Measurements from ENCODE around the gene PRR13. TPM values are rescaled to one million over a fixed set of nuclear protein-coding genes. Genes with fewer than 3 reads are reported as not detected.

Gene PRR13
- total RNA-seq, 1 experiment from 2014 or later = 86.6 TPM

DNA sequence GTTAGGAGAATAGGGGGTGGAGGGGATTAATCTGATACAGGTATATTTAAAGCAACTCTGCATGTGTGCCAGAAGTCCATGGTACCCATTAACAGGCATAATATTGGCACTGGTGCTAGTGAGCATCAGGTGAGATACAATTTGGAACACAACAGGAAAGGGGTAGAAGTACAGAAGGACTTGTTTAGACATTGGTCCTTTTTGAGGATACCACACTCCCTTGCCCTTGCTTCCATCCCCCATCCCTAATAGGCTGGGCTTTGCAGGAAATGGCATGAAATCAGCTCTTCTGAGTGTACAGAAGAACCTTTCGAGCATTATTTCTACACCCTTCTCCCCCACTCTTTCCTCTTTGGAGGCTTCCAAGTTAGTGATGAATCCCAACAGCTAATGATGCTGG lies 26.7 kb downstream of the PRR13 start:
- no peak for DNase-seq (ENCODE audit: low read depth)

GRCh38 chr12:53472056-53472582 lies 30.6 kb downstream of the PRR13 start:
- DNase-seq (ENCODE audit: low read depth) = no peak

GRCh38 chr12:53474077-53474476 lies 32.5 kb downstream of the PRR13 start:
- no peak for DNase-seq (ENCODE audit: low read depth)

DNA sequence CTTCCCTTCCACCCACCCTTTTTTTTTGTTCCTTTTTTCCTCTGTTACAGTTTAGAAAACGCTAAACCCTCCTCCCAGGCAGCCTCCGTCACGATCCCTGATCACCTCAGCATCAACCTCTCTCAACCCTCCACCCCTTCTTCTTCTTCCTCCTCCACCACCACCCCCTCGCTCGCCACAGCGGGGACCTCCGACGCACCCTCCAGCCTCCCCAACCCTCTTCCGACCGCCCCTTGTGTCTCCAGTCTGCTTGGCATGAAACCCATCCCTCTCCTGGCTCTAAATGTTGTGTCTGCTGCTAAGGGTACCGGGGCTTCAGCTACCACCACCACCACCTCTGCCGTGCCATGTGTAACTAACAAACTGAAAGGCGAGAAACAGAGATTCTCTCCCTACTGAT lies 33.3 kb downstream of the PRR13 start:
- DNase-seq (ENCODE audit: low read depth) = no peak

DNA sequence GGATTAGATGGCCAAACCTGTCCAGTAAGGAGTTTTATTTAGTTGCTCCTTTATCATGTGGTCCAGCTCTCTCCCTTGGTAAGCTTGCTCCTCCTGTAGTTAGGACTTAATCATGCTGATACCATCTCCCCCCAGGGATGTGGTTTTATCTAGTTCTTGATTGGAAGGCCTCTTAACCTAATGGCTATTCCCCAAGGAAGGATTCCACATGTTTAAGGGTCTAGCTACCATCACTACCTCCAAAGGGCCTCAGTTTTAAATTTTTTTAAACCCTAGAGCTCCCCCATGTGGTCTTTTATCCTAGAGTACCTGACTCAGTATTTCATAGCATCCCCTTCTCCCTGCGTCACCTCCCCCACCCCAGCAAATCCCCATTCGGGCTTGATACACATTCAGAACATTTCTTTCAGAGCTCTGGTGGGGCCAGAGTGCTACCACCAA lies 35.3 kb downstream of the PRR13 start:
- peak; percentile 24 for DNase-seq (ENCODE audit: low read depth)

DNA sequence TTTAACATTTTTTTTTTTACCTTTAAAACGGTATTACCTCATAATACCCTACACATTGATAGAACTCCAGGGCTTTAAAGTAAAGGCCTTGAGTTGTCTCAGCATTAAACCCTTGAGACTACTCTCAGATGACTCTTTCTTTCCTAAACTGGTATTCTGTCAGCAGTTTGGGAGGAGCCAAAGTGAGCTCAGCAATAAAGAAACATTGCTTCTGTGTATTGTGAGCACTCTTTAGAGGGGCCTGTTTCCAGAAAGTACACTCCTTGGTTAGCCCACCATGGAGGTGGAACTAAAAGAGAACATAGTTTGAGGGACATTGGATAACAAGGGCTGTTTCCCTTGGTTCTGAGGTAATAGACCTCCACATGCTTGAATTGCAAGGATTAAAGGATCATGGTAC lies 37.3 kb downstream of the PRR13 start:
- no peak for DNase-seq (ENCODE audit: low read depth)

GRCh38 chr12:53479331-53479730 lies 37.8 kb downstream of the PRR13 start:
- DNase-seq (ENCODE audit: low read depth) = no peak

DNA sequence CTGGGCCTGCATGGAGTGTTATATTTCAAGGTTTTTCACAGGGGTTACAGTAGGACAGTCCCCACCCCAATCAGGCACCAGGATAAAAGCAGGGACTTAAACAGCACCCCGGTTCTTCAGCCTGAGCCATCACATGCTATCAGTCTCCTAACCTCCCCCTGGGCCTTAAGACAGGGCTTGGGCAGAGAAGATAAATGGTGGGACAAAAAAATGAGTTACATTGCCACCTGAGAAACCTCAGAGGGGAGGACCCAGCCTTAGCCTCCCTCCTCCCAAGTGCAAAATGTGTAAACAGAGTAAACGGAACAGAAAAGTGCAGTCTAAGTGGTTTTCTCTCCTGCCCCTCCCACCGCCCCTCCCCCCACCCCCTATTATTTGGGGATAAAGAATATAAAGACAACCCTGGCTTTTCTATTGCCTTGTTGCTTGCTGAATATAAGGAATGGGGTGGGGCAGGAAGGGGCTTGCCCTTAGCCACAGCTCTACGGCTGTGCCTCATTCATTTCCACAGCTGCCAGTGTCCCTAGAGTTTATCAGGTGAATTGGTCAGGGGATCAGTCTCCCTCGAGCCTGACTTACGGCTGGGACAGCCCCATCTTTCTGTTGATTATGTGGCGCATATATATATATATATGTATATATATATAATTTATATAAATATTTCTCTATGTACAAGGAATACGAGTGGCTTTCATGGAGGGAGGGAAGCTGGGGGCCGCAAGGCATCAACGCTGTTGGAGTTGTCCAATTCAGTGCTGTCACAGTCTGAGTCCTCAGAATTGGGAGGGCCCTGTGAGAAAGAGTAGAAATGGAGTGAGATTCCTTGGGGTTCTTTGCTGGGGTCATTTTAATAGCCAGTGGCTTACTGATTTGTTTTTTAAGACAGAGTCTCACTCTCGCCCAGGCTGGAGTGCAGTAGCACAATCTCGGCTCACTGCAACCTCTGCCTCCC lies 39.2 kb downstream of the PRR13 start:
- DNase-seq (ENCODE audit: low read depth) = no peak

- DNase-seq (ENCODE audit: low read depth) = peak; percentile 45
These were observed 39.9 kb downstream of the PRR13 start for GRCh38 chr12:53481458-53481857.

GRCh38 chr12:53481939-53482586 lies 40.5 kb downstream of the PRR13 start:
- DNase-seq (ENCODE audit: low read depth) = no peak

DNA sequence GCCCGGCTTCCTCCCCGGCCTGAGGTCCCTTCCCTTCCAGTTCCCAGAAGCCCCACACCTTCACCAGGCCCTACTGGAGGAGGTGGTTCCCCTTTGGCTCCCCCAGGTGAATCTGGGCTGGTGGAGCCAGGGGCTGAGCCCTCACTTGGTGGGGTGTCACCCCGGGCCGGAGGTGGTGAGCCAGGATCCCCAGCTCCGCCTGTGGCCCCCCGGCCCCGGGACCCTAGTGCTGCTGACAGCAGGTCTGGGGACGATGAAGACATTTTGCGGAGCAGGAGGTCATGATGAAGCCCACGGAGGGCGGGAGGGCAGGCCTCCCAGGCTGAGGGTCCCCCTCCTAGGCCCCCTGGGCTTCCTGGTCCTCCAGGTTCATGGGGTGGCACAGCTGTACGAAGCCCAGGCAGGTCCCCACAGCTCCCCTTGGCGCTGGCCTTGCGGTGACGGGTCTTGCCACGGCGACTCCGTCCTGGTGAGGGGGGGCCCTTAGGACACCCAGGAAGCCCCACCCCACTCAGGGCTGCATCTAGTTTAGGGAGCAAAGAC lies 41.2 kb downstream of the PRR13 start:
- DNase-seq (ENCODE audit: low read depth) = no peak

- no peak for DNase-seq (ENCODE audit: low read depth)
These were observed 41.9 kb downstream of the PRR13 start for GRCh38 chr12:53483225-53483978.

DNA sequence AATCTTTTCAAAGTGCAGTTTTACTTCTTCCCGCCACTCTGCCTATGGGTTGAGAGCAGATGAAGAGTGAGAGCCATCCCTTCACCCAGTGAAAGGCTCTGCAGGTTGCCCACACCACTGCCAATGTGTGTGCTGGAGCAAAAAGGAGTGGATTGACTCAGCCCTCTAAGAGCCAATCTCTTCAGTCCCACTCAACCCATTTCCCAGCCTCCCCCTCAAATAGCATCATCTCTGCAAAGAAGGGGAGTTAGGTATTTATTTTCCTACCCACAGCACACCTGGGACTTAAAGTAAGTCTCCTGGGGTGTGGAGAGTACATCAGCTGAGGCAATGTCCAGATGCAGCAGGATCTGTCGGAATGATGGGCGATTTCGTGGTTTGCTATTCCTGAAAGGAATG lies 42.4 kb downstream of the PRR13 start:
- DNase-seq (ENCODE audit: low read depth) = no peak

DNA sequence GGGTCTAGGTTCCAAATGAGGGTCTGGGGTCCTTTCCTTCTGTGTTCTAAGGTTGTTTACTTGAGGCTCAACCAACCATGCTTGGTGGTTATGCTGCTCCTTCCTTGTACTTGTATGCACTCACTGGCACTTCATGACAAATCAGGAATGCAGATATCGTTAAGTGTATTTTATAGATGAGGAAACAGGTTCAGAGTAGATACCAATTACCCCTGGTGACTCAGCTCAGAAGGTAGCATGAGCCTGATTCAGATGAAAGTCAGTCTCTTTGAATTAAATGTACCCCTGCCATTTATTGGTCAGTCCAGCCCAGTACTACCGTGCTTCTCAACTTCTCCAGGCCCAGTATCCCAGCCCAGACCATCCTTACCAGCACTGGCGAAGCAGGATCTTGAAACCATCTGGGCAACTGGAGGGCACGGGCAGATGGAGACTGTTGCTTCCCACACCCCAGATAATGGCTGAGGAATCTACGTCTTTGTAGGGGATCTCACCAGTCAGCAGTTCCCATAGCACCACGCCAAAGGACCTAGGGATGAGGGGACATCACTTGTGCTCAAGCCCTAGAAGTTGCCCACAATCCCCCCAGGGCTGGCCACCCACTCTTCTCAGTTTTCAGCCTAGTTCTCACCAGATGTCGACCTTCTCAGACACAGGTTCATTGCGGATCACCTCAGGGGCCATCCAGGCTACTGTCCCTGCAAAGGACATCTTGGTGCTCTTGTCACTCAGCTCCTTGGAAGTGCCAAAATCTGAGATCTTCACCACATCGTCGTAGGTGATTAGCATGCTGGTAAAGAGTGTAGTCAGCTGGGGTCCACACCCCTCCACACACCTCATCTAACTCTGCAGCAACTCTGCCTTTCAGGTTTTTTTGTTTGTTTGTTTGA lies 43.4 kb downstream of the PRR13 start:
- no peak for DNase-seq (ENCODE audit: low read depth)

GRCh38 chr12:53485955-53486735 lies 44.6 kb downstream of the PRR13 start:
- DNase-seq (ENCODE audit: low read depth) = no peak

GRCh38 chr12:53486736-53487487 lies 45.4 kb downstream of the PRR13 start:
- DNase-seq (ENCODE audit: low read depth) = no peak

GRCh38 chr12:53489242-53489864 lies 47.8 kb downstream of the PRR13 start:
- no peak for DNase-seq (ENCODE audit: low read depth)

DNA sequence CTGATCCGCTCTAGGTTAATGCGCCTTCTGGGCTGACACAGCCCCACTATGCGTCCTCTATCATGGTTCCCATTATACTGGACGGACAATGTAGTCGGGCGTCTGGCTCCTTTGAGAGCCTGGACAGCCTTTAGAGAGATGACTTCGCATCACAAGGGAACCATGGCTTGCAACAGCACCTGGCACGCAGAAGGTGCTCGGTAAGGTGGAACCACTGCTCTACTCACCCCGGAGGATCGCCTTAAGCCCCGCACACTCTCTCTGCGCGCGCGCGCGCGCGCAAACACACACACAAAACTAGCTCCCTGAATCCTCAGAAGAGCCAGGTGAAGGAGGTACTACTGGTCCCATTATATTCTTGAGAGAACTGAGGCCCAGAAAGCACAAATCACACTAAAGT lies 50.7 kb downstream of the PRR13 start:
- no peak for DNase-seq (ENCODE audit: low read depth)

Data from RPMI7951 (cell line).